Thoracic aorta (tissue), 2 donors: ENCODE results near the gene OTOF. TPM values are rescaled to one million over a fixed set of nuclear protein-coding genes. Genes with fewer than 3 reads are reported as not detected.

Experiments used
- ATAC-seq: fragments of 150-250 bp; one replicate; pipeline ENCODE4 v1.8.0; 2017; ENCODE audit warnings: low read depth; ENCODE audit not compliant: insufficient number of reproducible peaks, low FRiP score
- DNase-seq: peaks from one replicate; pipeline ENCODE4 v3.0.0-alpha.2; 2020; ENCODE audit warnings: low spot score
- H3K27ac ChIP-seq, 2 donors: fragments of 200-600 bp; sonication (generic); 1 replicate in 1 of 2; 2 replicates in 1 of 2; pipeline ENCODE4 v1.5.1; 2016; ENCODE audit warnings: mild to moderate bottlenecking in 2 of 2, moderate library complexity in 2 of 2
- H3K27me3 ChIP-seq: fragments of 200-600 bp; sonication (generic); replicated peaks from 2 replicates; pipeline ENCODE4 v1.6.0; 2016; ENCODE audit warnings: mild to moderate bottlenecking; ENCODE audit not compliant: insufficient read depth
- H3K36me3 ChIP-seq: fragments of 200-600 bp; sonication (generic); one replicate; pipeline ENCODE4 v1.5.1; 2016
- H3K4me1 ChIP-seq, 2 donors: fragments of 200-600 bp; sonication (generic); 1 replicate in 1 of 2; 2 replicates in 1 of 2; pipeline versions ENCODE4 v1.5.1 to v1.6.0; 2016; ENCODE audit warnings: low read depth in 2 of 2, mild to moderate bottlenecking in 1 of 2; ENCODE audit not compliant: control insufficient read depth in 1 of 2
- H3K4me3 ChIP-seq: fragments of 200-600 bp; sonication (generic); 2 replicates; pipeline ENCODE4 v1.5.1; 2016; ENCODE audit warnings: mild to moderate bottlenecking
- H3K9me3 ChIP-seq: fragments of 200-600 bp; sonication (generic); 2 replicates; pipeline ENCODE4 v1.5.1; 2016
- CTCF ChIP-seq: fragments of 200-600 bp; sonication (generic); IDR thresholded peaks from one replicate; pipeline ENCODE4 v1.5.1; 2019; ENCODE audit warnings: antibody characterized with exemption
- total RNA-seq, 2 donors: library from RNA; depleted of rRNA; stranded (reverse); fragments of >200 nt; gene quantifications; one replicate each; pipeline versions ENCODE4 v1.1.0 to v1.2.3, GENCODE V29; 2016

The OTOF gene
- under 1 TPM in 1 of 2 donors, not detected in 1; 0.28 TPM for total RNA-seq

DNA sequence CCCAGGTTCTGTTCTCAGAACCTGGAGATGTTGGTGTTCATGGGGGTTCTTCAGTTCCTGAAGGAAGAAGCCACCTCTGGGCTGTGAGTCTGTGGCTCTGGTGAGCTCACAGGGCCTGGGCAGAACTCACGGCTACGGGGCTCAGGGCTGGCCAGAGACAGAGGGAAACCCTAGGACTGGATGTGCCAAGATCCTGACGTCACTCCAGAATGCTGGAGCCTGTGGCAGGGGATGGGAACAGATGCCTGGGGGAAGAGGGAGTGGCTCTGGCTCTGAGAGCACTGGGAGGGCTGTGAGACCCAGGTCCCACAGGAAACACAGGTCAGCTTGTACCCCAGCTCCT, at the start of gene OTOF:
OTOF (minus strand) TSS at position 214 of the 343 bp plus-strand sequence.
- no peak for ATAC-seq
- Histone ChIP-seq H3K27me3 (no peaks in the 10 kb centered on the region), H3K4me1 (no peaks in the 10 kb centered on the region), H3K9me3 (no peaks in the 10 kb centered on the region), H3K36me3 (no peaks in the 10 kb centered on the region), H3K4me3 (no peak within 1 kb of the TSS), H3K27ac (no peak within 1 kb of the TSS)
- TF ChIP-seq CTCF: no peak
- DNase-seq: no peak

DNA sequence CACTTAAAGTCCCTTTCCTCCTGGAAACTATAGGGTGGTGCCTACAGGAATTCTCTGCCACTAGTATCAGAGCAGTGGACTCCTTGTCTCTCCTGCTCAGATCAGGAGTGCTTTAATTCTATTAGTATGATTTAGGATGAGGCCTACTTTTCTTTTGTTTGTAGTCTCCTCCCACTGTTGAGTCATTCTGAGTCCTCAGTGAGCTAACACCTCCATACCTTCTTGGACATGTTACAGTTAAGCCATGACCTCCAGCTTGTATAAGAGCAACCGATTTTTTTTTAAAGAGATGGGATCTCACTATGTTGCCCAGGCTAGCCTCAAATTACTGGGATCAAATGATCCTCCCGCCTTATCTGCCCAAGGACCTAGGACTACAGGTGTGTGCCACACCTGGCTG, 48.7 kb upstream of the OTOF start:
- no peaks in the 10 kb centered on the region for H3K9me3 ChIP-seq
- no peak overlapping the region for H3K4me3 ChIP-seq
- no peak overlapping the region for H3K27ac ChIP-seq
- DNase-seq (no peak), ATAC-seq (no peak)
- H3K27me3 ChIP-seq: no peaks in the 10 kb centered on the region
- TF ChIP-seq CTCF: no peak
- no peaks in the 10 kb centered on the region for H3K36me3 ChIP-seq
- no peaks in the 10 kb centered on the region for H3K4me1 ChIP-seq

- ATAC-seq: no peak
- Histone ChIP-seq H3K27ac (no peak overlapping the region), H3K4me3 (no peak overlapping the region), H3K9me3 (no peaks in the 10 kb centered on the region), H3K36me3 (no peaks in the 10 kb centered on the region), H3K4me1 (no peaks in the 10 kb centered on the region), H3K27me3 (no peaks in the 10 kb centered on the region)
- TF ChIP-seq CTCF: no peak
- DNase-seq: no peak
Measured at GRCh38 chr2:26526105-26526504, 48.2 kb upstream of the OTOF start.

- Histone ChIP-seq H3K9me3 (no peaks in the 10 kb centered on the region), H3K4me1 (no peaks in the 10 kb centered on the region), H3K36me3 (no peaks in the 10 kb centered on the region), H3K4me3 (no peak overlapping the region), H3K27ac (no peak overlapping the region), H3K27me3 (no peaks in the 10 kb centered on the region)
- no peak for TF ChIP-seq CTCF
- ATAC-seq (no peak), DNase-seq (no peak)
Measured at GRCh38 chr2:26523750-26524149, 45.8 kb upstream of the OTOF start.

DNA sequence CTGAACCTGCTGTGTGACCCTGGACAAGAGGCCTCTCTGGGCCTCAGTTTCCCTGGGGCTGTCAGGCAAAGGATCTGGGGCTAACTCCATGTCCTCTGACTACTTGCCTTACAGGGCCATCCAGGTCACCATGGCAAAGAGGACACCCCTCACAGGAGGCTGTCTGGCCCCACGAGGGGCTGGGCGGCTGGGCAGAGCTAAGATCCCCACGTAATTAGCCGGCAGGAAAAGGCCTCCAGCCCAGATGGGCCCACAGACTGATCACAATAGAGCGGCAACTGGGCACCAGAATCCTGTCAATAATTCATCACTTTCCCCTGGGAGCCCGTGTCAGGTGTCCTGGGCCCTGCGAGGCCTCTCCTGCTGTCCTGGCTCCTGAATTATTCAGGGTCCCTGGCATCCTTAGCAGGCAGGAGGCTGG, 44.8 kb upstream of the OTOF start:
- no peaks in the 10 kb centered on the region for H3K36me3 ChIP-seq
- H3K4me1 ChIP-seq: no peaks in the 10 kb centered on the region
- no peak overlapping the region for H3K4me3 ChIP-seq
- no peaks in the 10 kb centered on the region for H3K9me3 ChIP-seq
- H3K27ac ChIP-seq: no peak overlapping the region
- ATAC-seq: no peak
- DNase-seq: no peak
- no peak for TF ChIP-seq CTCF
- H3K27me3 ChIP-seq: no peaks in the 10 kb centered on the region
